Prostate gland (tissue), 2 donors: Measurements from ENCODE around the gene PDGFC.

Source experiments
- POLR2A ChIP-seq: fragments of 450-650 bp; IDR thresholded peaks from one replicate; pipeline ENCODE4 v1.6.1; 2016; ENCODE audit warnings: antibody characterized with exemption, mild to moderate bottlenecking
- TF ChIP-seq, protein P1 (sequence below), 4 experiments: fragments of 200-600 bp in 2 of 4; fragments of 450-650 bp in 2 of 4; sonication (generic) in 2 of 4; IDR thresholded peaks; 1 replicate in 3 of 4; 2 replicates in 1 of 4; pipeline ENCODE4 v1.5.1; 2016 to 2019; ENCODE audit warnings: antibody characterized with exemption in 4 of 4, mild to moderate bottlenecking in 2 of 4, moderate library complexity in 2 of 4

DNA sequence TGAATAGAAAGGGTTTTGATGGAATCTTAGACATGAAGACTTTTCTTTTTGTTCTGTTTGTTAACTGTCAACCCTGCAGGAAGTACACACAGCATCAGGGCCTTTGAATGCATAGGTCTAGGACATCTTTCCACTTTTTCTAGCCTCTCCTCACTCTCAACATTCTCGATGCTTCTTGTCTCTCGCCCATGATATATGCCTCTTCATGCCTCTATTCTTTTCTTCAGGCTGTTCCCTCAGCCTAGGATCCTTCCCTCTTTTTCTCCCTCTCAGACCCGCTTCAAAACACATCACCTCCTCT is 9.6 kb downstream of the PDGFC start:
- TF ChIP-seq, protein P1, sequence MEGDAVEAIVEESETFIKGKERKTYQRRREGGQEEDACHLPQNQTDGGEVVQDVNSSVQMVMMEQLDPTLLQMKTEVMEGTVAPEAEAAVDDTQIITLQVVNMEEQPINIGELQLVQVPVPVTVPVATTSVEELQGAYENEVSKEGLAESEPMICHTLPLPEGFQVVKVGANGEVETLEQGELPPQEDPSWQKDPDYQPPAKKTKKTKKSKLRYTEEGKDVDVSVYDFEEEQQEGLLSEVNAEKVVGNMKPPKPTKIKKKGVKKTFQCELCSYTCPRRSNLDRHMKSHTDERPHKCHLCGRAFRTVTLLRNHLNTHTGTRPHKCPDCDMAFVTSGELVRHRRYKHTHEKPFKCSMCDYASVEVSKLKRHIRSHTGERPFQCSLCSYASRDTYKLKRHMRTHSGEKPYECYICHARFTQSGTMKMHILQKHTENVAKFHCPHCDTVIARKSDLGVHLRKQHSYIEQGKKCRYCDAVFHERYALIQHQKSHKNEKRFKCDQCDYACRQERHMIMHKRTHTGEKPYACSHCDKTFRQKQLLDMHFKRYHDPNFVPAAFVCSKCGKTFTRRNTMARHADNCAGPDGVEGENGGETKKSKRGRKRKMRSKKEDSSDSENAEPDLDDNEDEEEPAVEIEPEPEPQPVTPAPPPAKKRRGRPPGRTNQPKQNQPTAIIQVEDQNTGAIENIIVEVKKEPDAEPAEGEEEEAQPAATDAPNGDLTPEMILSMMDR (IDR thresholded peaks at IDR 0.05): no peak
- TF ChIP-seq POLR2A: no peak
